ENCODE results near the gene SCFD2. TPM values are rescaled to one million over a fixed set of nuclear protein-coding genes. Genes with fewer than 3 reads are reported as not detected.
"Not testable (repeated sequence)": the region's sequence is repeated elsewhere in the genome, so short reads cannot be mapped to it uniquely, and the experiment has no call there.

Gene SCFD2
- total and polyA plus RNA-seq, 7 experiments from 2014 or later = 13.4 to 32.8 (median 20.8) TPM

- Histone ChIP-seq H3K27me3 (ENCODE audit: control insufficient read depth in 2 of 2, insufficient read depth in 2 of 2, low read length in 2 of 2) (no peaks in the 10 kb centered on the region), H3K4me3 (ENCODE audit: low read length) (no peak overlapping the region), H3K4me1 (ENCODE audit: control insufficient read depth in 2 of 2, insufficient read depth in 2 of 2, low read length in 2 of 2) (no peaks in the 10 kb centered on the region), H3K9me3 (ENCODE audit: control insufficient read depth in 2 of 3, low read length in 3 of 3) (no peaks in the 10 kb centered on the region), H3K27ac (ENCODE audit: low read depth, low read length) (no peak overlapping the region), H3K36me3 (ENCODE audit: control insufficient read depth in 2 of 3, insufficient read depth in 3 of 3, low read length in 3 of 3) (peaks cover 0 to 31% (median 0%) of the 10 kb centered on the region in 3 experiments)
- intact Hi-C loops (cut with micrococcal nuclease) = no loop called here
- Mint-ChIP-seq H3K4me3 (no peak overlapping the region), H3K27me3 (no peaks in the 10 kb centered on the region), H3K27ac (no peak overlapping the region), H3K36me3 (peaks cover 23 to 85% (median 67%) of the 10 kb centered on the region in 5 donors), H3K9me3 (peaks cover 0 to 21% (median 4%) of the 10 kb centered on the region in 11 donors), H3K4me1 (peaks cover 0 to 17% (median 7%) of the 10 kb centered on the region in 7 donors)
- ChIA-PET CTCF (no interaction called here), POLR2A (no interaction called here)
- ATAC-seq = no peak
- DNase-seq = no peak
These were observed 16.8 kb downstream of the SCFD2 start for GRCh38 chr4:53349091-53349491.

GRCh38 chr4:53348046-53348445, 17.8 kb downstream of the SCFD2 start:
- no peak overlapping the region for H3K4me3 ChIP-seq (ENCODE audit: low read length)
- Mint-ChIP-seq H3K9me3 (peaks cover 0 to 32% (median 11%) of the 10 kb centered on the region in 11 donors), H3K4me1 (peaks cover 0 to 24% (median 11%) of the 10 kb centered on the region in 7 donors), H3K27me3 (no peaks in the 10 kb centered on the region), H3K27ac (no peak overlapping the region), H3K4me3 (no peak overlapping the region), H3K36me3 (peaks cover 26 to 86% (median 71%) of the 10 kb centered on the region in 5 donors)
- ATAC-seq = no peak
- no peaks in the 10 kb centered on the region for H3K9me3 ChIP-seq (ENCODE audit: control insufficient read depth in 2 of 3, low read length in 3 of 3)
- no peaks in the 10 kb centered on the region for H3K27me3 ChIP-seq (ENCODE audit: control insufficient read depth in 2 of 2, insufficient read depth in 2 of 2, low read length in 2 of 2)
- H3K27ac ChIP-seq (ENCODE audit: low read depth, low read length) = no peak overlapping the region
- no peaks in the 10 kb centered on the region for H3K4me1 ChIP-seq (ENCODE audit: control insufficient read depth in 2 of 2, insufficient read depth in 2 of 2, low read length in 2 of 2)
- ChIA-PET CTCF (no interaction called here), POLR2A (interaction anchor here (0.7 kb wide), 1 partner anchor 8 kb away, joined by 4 read pairs; no protein-coding TSS in a partner anchor)
- DNase-seq = no peak
- peaks cover 0 to 29% (median 0%) of the 10 kb centered on the region in 3 experiments for H3K36me3 ChIP-seq (ENCODE audit: control insufficient read depth in 2 of 3, insufficient read depth in 3 of 3, low read length in 3 of 3)
- intact Hi-C loops (cut with micrococcal nuclease) = no loop called here

- Histone ChIP-seq H3K9me3 (ENCODE audit: control insufficient read depth in 2 of 3, low read length in 3 of 3) (no peaks in the 10 kb centered on the region), H3K4me1 (ENCODE audit: control insufficient read depth in 2 of 2, insufficient read depth in 2 of 2, low read length in 2 of 2) (no peaks in the 10 kb centered on the region), H3K27me3 (ENCODE audit: control insufficient read depth in 2 of 2, insufficient read depth in 2 of 2, low read length in 2 of 2) (no peaks in the 10 kb centered on the region), H3K36me3 (ENCODE audit: control insufficient read depth in 2 of 3, insufficient read depth in 3 of 3, low read length in 3 of 3) (peaks cover 0 to 20% (median 0%) of the 10 kb centered on the region in 3 experiments), H3K27ac (ENCODE audit: low read depth, low read length) (no peak overlapping the region), H3K4me3 (ENCODE audit: low read length) (no peak overlapping the region)
- no peak overlapping the region for H3K4me3 Mint-ChIP-seq
- ATAC-seq (no peak), DNase-seq (no peak)
- H3K36me3 Mint-ChIP-seq = peaks cover 28 to 86% (median 72%) of the 10 kb centered on the region in 5 donors
- H3K27me3 Mint-ChIP-seq = no peaks in the 10 kb centered on the region
- peaks cover 0 to 29% (median 18%) of the 10 kb centered on the region in 7 donors for H3K4me1 Mint-ChIP-seq
- H3K9me3 Mint-ChIP-seq = peaks cover 2 to 40% (median 13%) of the 10 kb centered on the region in 11 donors
- ChIA-PET CTCF (no interaction called here), POLR2A (interaction anchor here (0.7 kb wide), 1 partner anchor 9 kb away, joined by 4 read pairs; no protein-coding TSS in a partner anchor)
- no peak overlapping the region for H3K27ac Mint-ChIP-seq
- intact Hi-C loops (cut with micrococcal nuclease) = no loop called here
These were observed 18.7 kb downstream of the SCFD2 start for GRCh38 chr4:53346920-53347852.

GRCh38 chr4:53346392-53346791, 19.5 kb downstream of the SCFD2 start:
- H3K9me3 ChIP-seq (ENCODE audit: control insufficient read depth in 2 of 3, low read length in 3 of 3); DNase-seq; POLR2A ChIA-PET; H3K4me1 ChIP-seq (ENCODE audit: control insufficient read depth in 2 of 2, insufficient read depth in 2 of 2, low read length in 2 of 2); CTCF ChIA-PET; H3K27ac ChIP-seq (ENCODE audit: low read depth, low read length); ATAC-seq; H3K27me3 ChIP-seq (ENCODE audit: control insufficient read depth in 2 of 2, insufficient read depth in 2 of 2, low read length in 2 of 2); H3K4me3 Mint-ChIP-seq; H3K27ac Mint-ChIP-seq; H3K27me3 Mint-ChIP-seq; intact Hi-C loops (cut with micrococcal nuclease); H3K4me3 ChIP-seq (ENCODE audit: low read length): not testable (repeated sequence)
- peaks cover 0 to 34% (median 18%) of the 10 kb centered on the region in 7 donors for H3K4me1 Mint-ChIP-seq
- peaks cover 7 to 48% (median 17%) of the 10 kb centered on the region in 11 donors for H3K9me3 Mint-ChIP-seq
- peaks cover 32 to 87% (median 72%) of the 10 kb centered on the region in 5 donors for H3K36me3 Mint-ChIP-seq
- peaks cover 0 to 18% (median 0%) of the 10 kb centered on the region in 3 experiments for H3K36me3 ChIP-seq (ENCODE audit: control insufficient read depth in 2 of 3, insufficient read depth in 3 of 3, low read length in 3 of 3)

- H3K4me1 ChIP-seq (ENCODE audit: control insufficient read depth in 2 of 2, insufficient read depth in 2 of 2, low read length in 2 of 2); H3K27me3 Mint-ChIP-seq; ATAC-seq; H3K4me3 Mint-ChIP-seq; H3K9me3 ChIP-seq (ENCODE audit: control insufficient read depth in 2 of 3, low read length in 3 of 3); H3K4me3 ChIP-seq (ENCODE audit: low read length); intact Hi-C loops (cut with micrococcal nuclease); H3K27ac ChIP-seq (ENCODE audit: low read depth, low read length); DNase-seq; H3K27me3 ChIP-seq (ENCODE audit: control insufficient read depth in 2 of 2, insufficient read depth in 2 of 2, low read length in 2 of 2); CTCF ChIA-PET; H3K27ac Mint-ChIP-seq; H3K36me3 ChIP-seq (ENCODE audit: control insufficient read depth in 2 of 3, insufficient read depth in 3 of 3, low read length in 3 of 3): not testable (repeated sequence)
- Mint-ChIP-seq H3K9me3 (peaks cover 11 to 64% (median 22%) of the 10 kb centered on the region in 11 donors), H3K4me1 (peaks cover 0 to 26% (median 18%) of the 10 kb centered on the region in 7 donors), H3K36me3 (peaks cover 14 to 71% (median 62%) of the 10 kb centered on the region in 5 donors)
- POLR2A ChIA-PET = interaction anchor here (0.7 kb wide), 1 partner anchor 197 kb away, joined by 3 read pairs; no protein-coding TSS in a partner anchor
These were observed 25.7 kb downstream of the SCFD2 start for GRCh38 chr4:53340145-53340544.

GRCh38 chr4:53334916-53335315, 30.9 kb downstream of the SCFD2 start:
- H3K27me3 Mint-ChIP-seq; intact Hi-C loops (cut with micrococcal nuclease); H3K9me3 ChIP-seq (ENCODE audit: control insufficient read depth in 2 of 3, low read length in 3 of 3); H3K27ac ChIP-seq (ENCODE audit: low read depth, low read length); H3K27ac Mint-ChIP-seq; H3K4me3 Mint-ChIP-seq; CTCF ChIA-PET; H3K36me3 ChIP-seq (ENCODE audit: control insufficient read depth in 2 of 3, insufficient read depth in 3 of 3, low read length in 3 of 3); DNase-seq; H3K4me3 ChIP-seq (ENCODE audit: low read length); H3K4me1 ChIP-seq (ENCODE audit: control insufficient read depth in 2 of 2, insufficient read depth in 2 of 2, low read length in 2 of 2); ATAC-seq; H3K27me3 ChIP-seq (ENCODE audit: control insufficient read depth in 2 of 2, insufficient read depth in 2 of 2, low read length in 2 of 2); POLR2A ChIA-PET: not testable (repeated sequence)
- Mint-ChIP-seq H3K9me3 (peaks cover 0 to 22% (median 4%) of the 10 kb centered on the region in 11 donors), H3K36me3 (peaks cover 4 to 35% (median 32%) of the 10 kb centered on the region in 5 donors), H3K4me1 (peaks cover 0 to 14% (median 0%) of the 10 kb centered on the region in 7 donors)

Measured in naive thymus-derived CD4-positive, alpha-beta T cell (primary cell).